ENCODE measurements around the gene PACSIN1.

PACSIN1 gene

GRCh38 chr6:34544776-34545471, 79.0 kb downstream of the PACSIN1 start:
- DNase-seq (ENCODE audit: low read depth), result no peak

- no peak for DNase-seq (ENCODE audit: low read depth)
Observed at GRCh38 chr6:34546551-34547321, 80.9 kb downstream of the PACSIN1 start.

- no peak for DNase-seq (ENCODE audit: low read depth)
Observed at GRCh38 chr6:34547701-34548644, 82.1 kb downstream of the PACSIN1 start.

GRCh38 chr6:34549026-34549803, 83.3 kb downstream of the PACSIN1 start:
- DNase-seq (ENCODE audit: low read depth), result no peak

- DNase-seq (ENCODE audit: low read depth), result no peak
Observed at GRCh38 chr6:34549804-34550202, 83.9 kb downstream of the PACSIN1 start.

GRCh38 chr6:34551720-34552119, 85.8 kb downstream of the PACSIN1 start:
- DNase-seq (ENCODE audit: low read depth), result no peak

- no peak for DNase-seq (ENCODE audit: low read depth)
Observed at GRCh38 chr6:34552620-34553019, 86.7 kb downstream of the PACSIN1 start.

GRCh38 chr6:34553146-34553545, 87.3 kb downstream of the PACSIN1 start:
- DNase-seq (ENCODE audit: low read depth), result no peak

GRCh38 chr6:34553750-34554149, 87.9 kb downstream of the PACSIN1 start:
- no peak for DNase-seq (ENCODE audit: low read depth)

- DNase-seq (ENCODE audit: low read depth), result no peak
Observed at GRCh38 chr6:34554291-34555006, 88.6 kb downstream of the PACSIN1 start.

- DNase-seq (ENCODE audit: low read depth), result no peak
Observed at GRCh38 chr6:34555007-34555322, 89.1 kb downstream of the PACSIN1 start.

- DNase-seq (ENCODE audit: low read depth), result no peak
Observed at GRCh38 chr6:34555328-34555727, 89.5 kb downstream of the PACSIN1 start.

GRCh38 chr6:34556031-34556471, 90.2 kb downstream of the PACSIN1 start, which contains the start of gene SPDEF:
Gene SPDEF, minus strand, starts transcription at chr6:34556329. Its CDS starts 11,874 bp downstream, at chr6:34544455.
- no peak for DNase-seq (ENCODE audit: low read depth)

GRCh38 chr6:34556493-34556892, 90.6 kb downstream of the PACSIN1 start:
- DNase-seq (ENCODE audit: low read depth), result no peak

GRCh38 chr6:34557228-34557627, 91.4 kb downstream of the PACSIN1 start:
- no peak for DNase-seq (ENCODE audit: low read depth)

GRCh38 chr6:34558172-34558714, 92.4 kb downstream of the PACSIN1 start:
- no peak for DNase-seq (ENCODE audit: low read depth)

GRCh38 chr6:34559651-34560365, 93.9 kb downstream of the PACSIN1 start:
- no peak for DNase-seq (ENCODE audit: low read depth)

GRCh38 chr6:34560366-34561226, 94.7 kb downstream of the PACSIN1 start:
- no peak for DNase-seq (ENCODE audit: low read depth)

- no peak for DNase-seq (ENCODE audit: low read depth)
Observed at GRCh38 chr6:34561227-34561530, 95.3 kb downstream of the PACSIN1 start.

All from stimulated activated CD8-positive, alpha-beta memory T cell treated with anti-CD3 and anti-CD28 coated beads, Interleukin-15, amount 100 ng/mL, for 1 hour (primary cell).